Calu3 (cell line): ENCODE results near the gene HMBS. TPM values are rescaled to one million over a fixed set of nuclear protein-coding genes. Genes with fewer than 3 reads are reported as not detected.

Experiments
- BruUV-seq: library from RNA; stranded (reverse); fragments of 400-500 nt; replicated peaks from 2 replicates; lab custom pipeline; 2021; lab: Mats Ljungman, UMichigan
- CTCF ChIA-PET: fragments of 300-600 bp; sonication (Branson Sonifier 250); formaldehyde crosslinking; loops from one replicate; lab custom pipeline; 2022; ENCODE audit warnings: antibody characterized with exemption; lab: Charles Lee
- DNase-seq: peaks from one replicate; pipeline ENCODE4 v3.0.0; 2022
- H3K27ac Mint-ChIP-seq: one replicate; pipeline ENCODE4 v1.8.0; 2022; ENCODE audit warnings: mixed read lengths; ENCODE audit not compliant: unreplicated experiment
- H3K27me3 Mint-ChIP-seq: one replicate; pipeline ENCODE4 v1.8.0; 2022; ENCODE audit warnings: mixed read lengths; ENCODE audit not compliant: unreplicated experiment
- H3K36me3 Mint-ChIP-seq: one replicate; pipeline ENCODE4 v1.8.0; 2022; ENCODE audit warnings: mild to moderate bottlenecking, moderate library complexity, mixed read lengths; ENCODE audit not compliant: insufficient read depth, unreplicated experiment
- H3K4me1 Mint-ChIP-seq: one replicate; pipeline ENCODE4 v1.8.0; 2022; ENCODE audit warnings: mild to moderate bottlenecking, low read depth, mixed read lengths; ENCODE audit not compliant: unreplicated experiment
- H3K4me3 Mint-ChIP-seq: one replicate; pipeline ENCODE4 v1.8.0; 2022; ENCODE audit warnings: mild to moderate bottlenecking, low read depth, moderate library complexity, mixed read lengths; ENCODE audit not compliant: unreplicated experiment
- H3K9me3 Mint-ChIP-seq: one replicate; pipeline ENCODE4 v1.8.0; 2022; ENCODE audit warnings: low read depth, mixed read lengths; ENCODE audit not compliant: unreplicated experiment
- intact Hi-C: fragments of 100-400 bp; cut with micrococcal nuclease; formaldehyde crosslinking; loops from one replicate; pipeline ENCODE4 v1.10.0; 2022; ENCODE audit not compliant: unreplicated experiment
- total RNA-seq: library from RNA; stranded (reverse); gene quantifications from 2 replicates; pipeline ENCODE4 v1.2.3, GENCODE V29; 2022
- TF ChIP-seq, protein P1 (sequence below): fragments of 200-600 bp; IDR thresholded peaks from one replicate; pipeline ENCODE4 v1.8.0; 2022; ENCODE audit warnings: antibody characterized with exemption; ENCODE audit not compliant: unreplicated experiment

Gene HMBS
- total RNA-seq, 1 experiment from 2014 or later: 35.2 TPM

DNA sequence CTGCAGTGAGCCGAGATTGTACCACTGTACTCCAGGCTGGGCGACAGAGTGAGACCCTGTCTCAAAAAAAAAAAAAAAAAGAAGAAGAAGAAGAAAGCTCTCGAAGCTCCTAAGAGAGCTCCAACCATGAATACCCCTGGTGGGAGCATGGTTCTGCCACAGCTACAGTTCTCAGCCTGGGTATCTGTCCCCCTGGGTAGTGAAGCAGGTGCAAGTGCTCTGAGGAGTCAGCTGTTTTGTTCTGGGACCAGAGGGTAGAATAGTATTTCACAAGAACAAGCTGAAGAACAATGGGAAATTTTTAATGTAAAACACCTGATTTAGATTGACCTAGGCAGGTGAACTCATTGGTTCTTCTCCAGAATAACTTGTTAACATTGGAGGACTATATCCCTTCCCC lies 23.4 kb upstream of the HMBS start:
- intact Hi-C loops: no loop called here
- CTCF ChIA-PET: no interaction called here

DNA sequence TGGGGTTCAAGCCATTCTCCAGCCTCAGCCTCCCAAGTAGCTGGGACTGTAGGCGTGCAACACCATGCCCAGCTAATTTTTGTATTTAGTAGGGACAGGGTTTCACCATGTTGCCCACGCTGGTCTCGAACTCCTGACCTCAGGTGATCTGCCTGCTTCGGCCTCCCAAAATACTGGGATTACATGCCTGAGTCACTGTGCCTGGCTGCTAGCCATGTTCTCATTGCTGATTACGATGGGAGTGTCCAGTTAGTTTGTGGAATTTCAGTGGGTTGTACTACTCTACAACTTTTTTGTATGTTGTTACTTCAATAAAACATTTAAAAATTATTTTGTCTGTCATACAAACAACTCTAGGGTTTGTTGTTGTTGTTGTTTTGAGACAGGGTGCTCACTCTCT lies 21.9 kb upstream of the HMBS start:
- H3K4me1 Mint-ChIP-seq: no peaks in the 10 kb centered on the region
- H3K36me3 Mint-ChIP-seq: peaks cover 25% of the 10 kb centered on the region
- DNase-seq: no peak
- no peaks in the 10 kb centered on the region for H3K27me3 Mint-ChIP-seq
- no peak overlapping the region for H3K27ac Mint-ChIP-seq
- intact Hi-C loops: no loop called here
- CTCF ChIA-PET: no interaction called here
- TF ChIP-seq, protein P1, sequence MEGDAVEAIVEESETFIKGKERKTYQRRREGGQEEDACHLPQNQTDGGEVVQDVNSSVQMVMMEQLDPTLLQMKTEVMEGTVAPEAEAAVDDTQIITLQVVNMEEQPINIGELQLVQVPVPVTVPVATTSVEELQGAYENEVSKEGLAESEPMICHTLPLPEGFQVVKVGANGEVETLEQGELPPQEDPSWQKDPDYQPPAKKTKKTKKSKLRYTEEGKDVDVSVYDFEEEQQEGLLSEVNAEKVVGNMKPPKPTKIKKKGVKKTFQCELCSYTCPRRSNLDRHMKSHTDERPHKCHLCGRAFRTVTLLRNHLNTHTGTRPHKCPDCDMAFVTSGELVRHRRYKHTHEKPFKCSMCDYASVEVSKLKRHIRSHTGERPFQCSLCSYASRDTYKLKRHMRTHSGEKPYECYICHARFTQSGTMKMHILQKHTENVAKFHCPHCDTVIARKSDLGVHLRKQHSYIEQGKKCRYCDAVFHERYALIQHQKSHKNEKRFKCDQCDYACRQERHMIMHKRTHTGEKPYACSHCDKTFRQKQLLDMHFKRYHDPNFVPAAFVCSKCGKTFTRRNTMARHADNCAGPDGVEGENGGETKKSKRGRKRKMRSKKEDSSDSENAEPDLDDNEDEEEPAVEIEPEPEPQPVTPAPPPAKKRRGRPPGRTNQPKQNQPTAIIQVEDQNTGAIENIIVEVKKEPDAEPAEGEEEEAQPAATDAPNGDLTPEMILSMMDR: no peak
- no peaks in the 10 kb centered on the region for H3K9me3 Mint-ChIP-seq
- H3K4me3 Mint-ChIP-seq: no peak overlapping the region
- BruUV-seq: no TSS peak

More for the DNA sequence above, 23.4 kb upstream of the HMBS start:
- no peaks in the 10 kb centered on the region for H3K9me3 Mint-ChIP-seq
- H3K27ac Mint-ChIP-seq: no peak overlapping the region
- no peaks in the 10 kb centered on the region for H3K4me1 Mint-ChIP-seq
- BruUV-seq: no TSS peak
- no peaks in the 10 kb centered on the region for H3K27me3 Mint-ChIP-seq
- no peak overlapping the region for H3K4me3 Mint-ChIP-seq
- peaks cover 29% of the 10 kb centered on the region for H3K36me3 Mint-ChIP-seq
- TF ChIP-seq, protein P1: no peak
- DNase-seq: no peak

DNA sequence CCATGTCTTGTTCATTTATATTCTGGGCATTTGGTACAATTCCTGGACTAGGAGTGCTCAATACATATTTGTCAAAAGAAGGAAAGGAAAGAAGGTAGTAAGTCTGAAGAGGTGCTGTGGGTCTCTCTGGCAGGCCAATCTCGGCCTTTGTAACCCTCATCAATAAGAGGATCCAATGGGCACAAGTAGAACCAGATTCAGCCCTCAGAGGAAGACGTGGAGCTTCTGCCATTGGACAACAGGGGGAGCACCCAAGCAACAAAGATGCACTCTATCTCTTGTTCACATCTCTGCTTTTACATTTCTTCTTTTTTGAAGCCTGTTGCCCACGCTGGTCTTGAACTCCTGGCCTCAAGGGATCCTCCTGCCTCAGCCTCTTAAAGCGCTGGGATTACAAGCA lies 19.3 kb upstream of the HMBS start:
- Mint-ChIP-seq H3K36me3 (peaks cover 23% of the 10 kb centered on the region), H3K4me3 (no peak overlapping the region), H3K4me1 (no peaks in the 10 kb centered on the region), H3K9me3 (no peaks in the 10 kb centered on the region), H3K27ac (no peak overlapping the region), H3K27me3 (no peaks in the 10 kb centered on the region)
- intact Hi-C loops: no loop called here
- TF ChIP-seq, protein P1: no peak
- CTCF ChIA-PET: no interaction called here
- no TSS peak for BruUV-seq
- no peak for DNase-seq

DNA sequence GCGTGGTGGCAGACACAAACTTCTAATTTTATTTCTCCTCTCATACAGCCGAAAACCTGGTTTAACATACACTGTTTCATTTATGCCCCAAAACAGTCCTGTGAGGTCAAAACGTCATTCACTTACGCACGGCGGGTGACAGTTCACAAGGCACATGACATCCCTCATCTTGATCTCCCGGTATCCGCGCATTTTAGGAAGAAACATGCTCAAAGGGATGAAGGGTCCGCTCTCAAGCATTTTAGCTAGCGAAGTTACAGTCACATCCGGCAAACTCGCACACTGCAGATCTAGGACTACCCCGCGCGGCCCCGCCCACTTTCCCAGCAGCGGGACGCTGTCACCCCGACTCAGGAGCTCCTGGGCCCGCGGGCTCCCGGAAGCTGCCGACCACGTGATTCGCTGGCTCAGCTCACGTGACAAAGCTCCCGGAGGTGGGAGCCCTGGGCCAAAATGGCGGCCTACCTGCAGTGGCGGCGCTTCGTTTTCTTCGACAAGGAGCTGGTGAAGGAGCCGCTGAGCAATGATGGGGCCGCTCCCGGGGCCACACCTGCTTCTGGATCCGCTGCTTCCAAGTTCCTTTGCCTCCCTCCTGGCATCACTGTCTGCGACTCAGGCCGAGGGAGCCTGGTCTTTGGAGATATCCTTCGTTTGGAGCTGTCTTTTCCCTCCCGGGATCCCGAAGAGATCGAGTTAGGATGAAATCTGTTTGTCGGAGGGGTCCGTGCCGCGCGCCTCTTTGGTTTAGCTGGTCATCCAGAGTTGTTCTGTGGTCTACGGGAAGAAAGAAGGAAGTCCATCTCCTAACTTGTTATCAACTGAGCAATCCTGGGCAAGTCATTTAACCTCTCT lies 17.1 kb upstream of the HMBS start, which contains the start of gene VPS11:
Gene VPS11, plus strand, starts transcription at position 448 of the 852 bp plus-strand sequence. Its CDS starts 6 bp downstream, at position 454.
- Mint-ChIP-seq H3K27ac (peak within 1 kb of the TSS; percentile 70), H3K4me3 (peak within 1 kb of the TSS; percentile 81), H3K36me3 (peaks cover 23% of the 10 kb centered on the region), H3K4me1 (no peaks in the 10 kb centered on the region), H3K27me3 (no peaks in the 10 kb centered on the region), H3K9me3 (no peaks in the 10 kb centered on the region)
- DNase-seq: peak; percentile 94
- intact Hi-C loops: no loop called here
- CTCF ChIA-PET: interaction anchor here (0.6 to 1.0 kb wide), 7 partner anchors 28 to 272 kb away, joined by 3 to 5 read pairs (median 4); partner anchors contain the start of genes CBL, DPAGT1 and NHERF4
- TF ChIP-seq, protein P1: no peak
- BruUV-seq: no TSS peak
